Measurements from ENCODE around the gene LDB1. TPM values are rescaled to one million over a fixed set of nuclear protein-coding genes. Genes with fewer than 3 reads are reported as not detected.

Gene LDB1
- total and polyA plus RNA-seq, 2 of the 13 experiments (the other 11 are each of a cell fraction or from before 2014, with no cell fraction given), result 17.2 to 45.5 TPM

- TF ChIP-seq PRDM15 (CRISPR knock-in tag; IDR thresholded peaks at IDR 0.05) (no peak), E2F1 (CRISPR knock-in tag; IDR thresholded peaks at IDR 0.05) (no peak; the same call in 1 of the 2 replicates), MED13 (CRISPR knock-in tag; IDR thresholded peaks at IDR 0.05) (no peak), YEATS4 (CRISPR knock-in tag; IDR thresholded peaks at IDR 0.05; ENCODE audit: borderline replicate concordance) (peak; percentile 90), MATR3 (CRISPR knock-in tag; IDR thresholded peaks at IDR 0.05) (no peak), ZNF136 (CRISPR knock-in tag; IDR thresholded peaks at IDR 0.05; ENCODE audit: low read depth) (0 out of 2 replicates have a peak, but pooled peaks have one; percentile 13), ZNF30 (CRISPR knock-in tag; IDR thresholded peaks at IDR 0.05) (no peak), ZNF766 (CRISPR knock-in tag; IDR thresholded peaks at IDR 0.05; ENCODE audit: borderline replicate concordance) (no peak), ZIK1 (CRISPR knock-in tag; IDR thresholded peaks at IDR 0.05; ENCODE audit: borderline replicate concordance, low read depth) (peak; percentile 90), MEIS1 (CRISPR knock-in tag; IDR thresholded peaks at IDR 0.05; ENCODE audit: borderline replicate concordance) (no peak), ZNF333 (CRISPR knock-in tag; IDR thresholded peaks at IDR 0.05; ENCODE audit: borderline replicate concordance) (no peak), ZNF234 (CRISPR knock-in tag; conservative IDR thresholded peaks at IDR 0.05) (no peak; the same call in 1 of the 2 replicates), HDAC6 (IDR thresholded peaks at IDR 0.05; ENCODE audit: low read depth, low read length) (no peak), SMARCE1 (IDR thresholded peaks at IDR 0.05; ENCODE audit: borderline replicate concordance) (no peak), ZNF775 (CRISPR knock-in tag; IDR thresholded peaks at IDR 0.05; ENCODE audit: borderline replicate concordance) (no peak), E2F2 (CRISPR knock-in tag; IDR thresholded peaks at IDR 0.05; ENCODE audit: borderline replicate concordance) (no peak; the same call in 1 of the 2 replicates), STAG1 (CRISPR knock-in tag; IDR thresholded peaks at IDR 0.05) (peak; percentile 57), ZNF598 (CRISPR knock-in tag; IDR thresholded peaks at IDR 0.05; ENCODE audit: borderline replicate concordance) (no peak; the same call in 1 of the 2 replicates), ZBTB21 (CRISPR knock-in tag; IDR thresholded peaks at IDR 0.05) (no peak)
Observed at GRCh38 chr10:102132563-102133372, 12.6 kb upstream of the LDB1 start, which contains the start of gene PPRC1 (continued).
